Stimulated activated naive CD8-positive, alpha-beta T cell treated with anti-CD3 and anti-CD28 coated beads, Interleukin-15, Interleukin-2, amounts not matched to agents 100 U/mL and 50 U/mL, for 24 hours (primary cell): ENCODE data around the gene CASP8.
"Not testable (repeated sequence)": the region's sequence is repeated elsewhere in the genome, so short reads cannot be mapped to it uniquely, and the experiment has no call there.

Experiments
- ATAC-seq: fragments of 150-1000 bp; cut with Tn5 transposase; one replicate; pipeline ENCODE4 v1.10.0; 2021
- DNase-seq: peaks from one replicate; pipeline ENCODE4 v3.0.0; 2021

Gene CASP8

DNA sequence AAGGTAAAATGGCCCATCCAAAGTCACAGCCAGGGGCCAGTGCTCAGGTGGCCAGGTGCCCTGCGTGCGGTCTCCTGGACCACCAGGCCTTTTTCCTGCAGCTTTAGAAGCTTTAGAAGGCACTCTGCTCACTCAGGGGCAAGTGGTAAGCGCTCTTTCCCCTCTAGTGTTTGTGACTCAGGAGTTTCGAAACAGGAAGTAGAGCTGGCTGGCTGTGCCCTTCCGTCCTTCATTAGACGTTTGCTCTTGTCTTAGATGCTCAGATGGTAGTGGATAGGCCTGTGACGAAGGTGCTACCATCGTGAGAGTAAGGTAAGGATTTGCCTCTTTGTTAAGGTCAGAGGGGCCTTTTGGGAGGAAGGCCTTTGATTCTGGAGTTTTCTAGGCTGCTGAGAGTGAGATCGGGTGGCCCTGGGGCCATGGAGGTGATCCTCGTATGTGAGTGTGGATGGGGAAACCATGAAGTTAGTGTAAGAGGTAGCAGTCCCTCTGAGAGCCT is at the start of gene CASP8:
CASP8 (plus strand) TSS at position 235 of the 499 bp plus-strand sequence. CDS start 5,951 bp downstream, outside the sequence.
- peak; percentile 60 for ATAC-seq

DNA sequence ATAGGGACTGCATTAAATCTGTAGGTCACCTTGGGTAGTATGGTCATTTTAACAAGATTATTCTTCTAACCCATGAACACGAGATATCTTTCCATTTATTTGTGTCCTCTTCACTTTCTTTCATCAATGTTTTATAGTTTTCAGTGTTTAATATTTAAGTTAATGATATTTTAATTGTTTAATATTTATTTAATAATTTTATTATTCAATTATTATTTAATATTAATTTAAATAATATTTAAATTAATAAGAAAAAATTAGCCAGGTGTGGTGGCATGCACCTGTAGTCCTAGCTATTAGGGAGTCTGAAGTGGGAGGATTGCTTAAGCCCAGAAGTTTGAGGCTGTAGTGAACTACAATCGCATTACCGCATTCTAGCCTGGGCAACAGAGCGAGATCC is 44.4 kb upstream of the CASP8 start:
- ATAC-seq (no peak), DNase-seq (no peak)

More for the DNA sequence above, at the start of gene CASP8:
- peak; percentile 58 for DNase-seq

DNA sequence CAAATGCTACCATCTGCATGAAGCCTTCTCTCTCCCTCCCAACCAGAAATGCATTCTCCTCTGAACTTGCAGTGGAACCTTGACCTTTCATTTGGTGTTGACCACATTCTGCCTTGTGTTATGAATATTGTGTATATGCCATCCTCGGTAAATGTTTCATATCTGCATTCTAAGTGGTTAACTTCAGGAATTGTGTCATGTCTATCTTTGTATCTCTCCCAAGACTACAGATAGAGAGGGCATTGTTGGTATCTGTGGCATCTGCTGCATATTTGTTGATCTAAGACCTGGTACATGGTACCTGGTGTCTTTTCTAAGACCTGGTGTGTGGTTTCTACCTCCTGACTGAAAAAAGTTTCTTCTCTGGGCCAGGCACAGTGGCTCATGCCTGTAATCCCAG is 43.4 kb upstream of the CASP8 start:
- peak; percentile 33 for ATAC-seq
- no peak for DNase-seq

GRCh38 chr2:201218780-201219179 is 41.6 kb upstream of the CASP8 start:
- DNase-seq: no peak
- no peak for ATAC-seq

DNA sequence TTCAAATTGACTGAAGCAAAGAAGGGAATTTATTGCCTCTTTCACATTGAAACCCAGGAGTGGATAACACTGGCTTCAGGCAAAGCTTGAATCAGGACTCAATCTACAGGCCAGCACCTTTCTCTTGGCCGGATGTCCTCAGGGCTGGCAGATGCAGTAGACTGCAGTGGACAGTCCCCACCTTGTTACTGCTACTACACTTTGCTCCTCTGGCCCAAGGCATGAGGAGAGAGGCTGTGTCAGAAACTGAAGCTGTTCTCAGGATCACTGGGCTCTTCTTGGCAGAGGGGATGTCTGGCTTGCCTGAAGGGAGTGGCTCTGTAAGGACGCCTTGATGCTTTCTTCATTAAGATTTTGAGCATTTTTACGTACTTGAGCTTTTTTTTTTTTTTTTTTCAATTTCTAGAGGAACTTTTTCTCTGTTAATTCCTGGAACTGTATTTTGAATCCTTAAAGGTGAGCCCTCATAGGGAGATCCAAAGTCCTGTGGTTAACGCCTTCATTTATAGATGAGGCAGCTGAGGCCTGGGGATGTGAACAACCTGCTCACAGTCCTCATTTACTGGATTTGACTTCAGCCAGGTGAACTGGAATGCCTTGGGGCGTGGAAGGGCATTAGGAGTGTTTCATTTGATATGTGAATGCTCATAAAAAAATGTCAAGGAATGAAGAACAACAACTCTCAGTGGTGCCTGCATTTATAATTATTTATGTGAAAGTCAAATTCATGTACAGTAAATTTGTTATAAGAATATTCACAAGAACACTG is 40.8 kb upstream of the CASP8 start:
- ATAC-seq (no peak), DNase-seq (no peak)

- ATAC-seq (no peak), DNase-seq (no peak)
Measured at GRCh38 chr2:201220102-201220570, 40.2 kb upstream of the CASP8 start.

DNA sequence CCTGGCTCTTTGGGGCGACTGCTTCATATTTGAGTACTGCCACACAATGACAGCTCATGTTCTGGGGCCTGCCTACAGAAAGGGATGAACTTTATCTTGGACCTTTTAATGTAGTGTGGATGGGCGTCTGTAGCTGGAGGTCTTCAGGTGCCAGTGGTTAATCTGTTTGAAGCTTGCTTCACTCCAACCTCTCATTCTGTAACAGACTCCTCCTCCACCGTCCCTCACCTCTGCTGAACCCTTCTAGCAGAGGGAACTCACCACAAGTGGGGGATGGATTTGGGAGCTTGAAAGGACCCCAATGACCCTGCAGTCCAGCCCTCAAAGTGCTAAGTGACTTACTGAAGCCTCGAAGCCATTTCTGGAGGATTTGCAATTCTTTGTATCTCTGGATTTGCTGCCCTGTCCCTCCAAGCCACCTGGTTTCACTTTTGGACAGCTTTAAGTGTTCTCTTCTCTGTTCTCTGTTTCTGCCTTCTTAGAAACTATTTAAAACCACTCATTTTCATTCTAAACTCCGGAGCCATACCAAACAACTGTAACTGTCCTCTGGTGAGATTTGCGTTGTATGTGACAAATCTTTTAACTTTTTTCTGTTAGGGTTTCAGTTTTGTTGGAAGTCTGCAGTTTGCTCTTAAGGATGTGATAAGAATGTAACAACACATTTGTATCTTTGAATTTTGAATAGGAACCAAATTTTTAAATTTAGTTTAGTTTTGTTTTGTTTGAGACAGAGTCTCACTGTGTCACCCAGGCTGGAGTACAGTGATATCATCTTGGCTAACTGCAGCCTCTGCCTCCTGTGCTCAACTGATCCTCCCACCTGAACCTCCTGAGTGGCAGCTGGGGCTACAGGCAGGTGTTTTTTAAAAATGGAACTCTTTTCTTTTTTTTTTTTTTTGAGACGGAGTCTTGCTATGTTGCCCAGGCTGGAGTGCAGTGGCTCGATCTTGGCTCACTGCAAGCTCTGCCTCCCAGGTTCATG is 37.0 kb upstream of the CASP8 start:
- DNase-seq: no peak
- no peak for ATAC-seq

GRCh38 chr2:201228271-201228911 is 31.9 kb upstream of the CASP8 start:
- ATAC-seq: no peak

GRCh38 chr2:201228912-201229290 is 31.4 kb upstream of the CASP8 start:
- DNase-seq (no peak), ATAC-seq (no peak)

More at GRCh38 chr2:201228271-201228911, 31.9 kb upstream of the CASP8 start:
- no peak for DNase-seq

DNA sequence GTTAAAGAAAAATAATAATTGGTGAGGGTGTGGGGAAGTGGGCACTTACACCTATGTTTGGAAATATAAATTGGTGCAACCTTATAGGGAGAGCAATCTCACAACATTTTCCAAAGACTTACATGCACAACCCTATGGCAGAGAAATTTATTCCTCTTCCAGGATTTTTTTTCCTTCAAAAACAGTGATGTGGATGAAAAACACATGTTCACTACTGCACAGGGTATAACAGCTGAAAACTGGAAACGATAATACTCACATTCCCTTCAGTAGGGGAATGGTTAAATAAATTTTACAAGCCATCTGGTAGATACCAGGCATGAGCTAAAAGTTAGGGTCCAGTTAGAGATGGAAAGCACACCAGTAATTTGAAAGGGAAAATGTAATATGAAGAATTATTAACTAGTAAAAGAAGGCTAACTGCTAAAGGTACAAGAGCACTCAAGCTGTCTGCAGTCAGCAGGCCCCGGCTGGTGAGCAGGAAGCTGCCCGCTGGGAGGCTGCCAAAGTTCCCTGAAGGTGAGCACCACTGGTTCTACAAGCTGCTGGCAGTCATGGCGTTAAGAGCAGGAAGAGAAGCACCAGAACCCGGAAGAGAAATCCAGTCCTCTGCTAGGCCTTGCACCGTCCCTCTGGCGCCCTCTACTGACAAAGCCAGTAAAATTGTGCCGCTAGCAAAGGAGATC is 28.4 kb upstream of the CASP8 start:
- peak; percentile 96 for DNase-seq
- ATAC-seq: peak; percentile 63

- ATAC-seq (no peak), DNase-seq (no peak)
Measured at GRCh38 chr2:201232467-201232815, 27.9 kb upstream of the CASP8 start.

GRCh38 chr2:201233192-201233811 is 27.0 kb upstream of the CASP8 start:
- DNase-seq (peak; percentile 90), ATAC-seq (peak; percentile 97)

DNA sequence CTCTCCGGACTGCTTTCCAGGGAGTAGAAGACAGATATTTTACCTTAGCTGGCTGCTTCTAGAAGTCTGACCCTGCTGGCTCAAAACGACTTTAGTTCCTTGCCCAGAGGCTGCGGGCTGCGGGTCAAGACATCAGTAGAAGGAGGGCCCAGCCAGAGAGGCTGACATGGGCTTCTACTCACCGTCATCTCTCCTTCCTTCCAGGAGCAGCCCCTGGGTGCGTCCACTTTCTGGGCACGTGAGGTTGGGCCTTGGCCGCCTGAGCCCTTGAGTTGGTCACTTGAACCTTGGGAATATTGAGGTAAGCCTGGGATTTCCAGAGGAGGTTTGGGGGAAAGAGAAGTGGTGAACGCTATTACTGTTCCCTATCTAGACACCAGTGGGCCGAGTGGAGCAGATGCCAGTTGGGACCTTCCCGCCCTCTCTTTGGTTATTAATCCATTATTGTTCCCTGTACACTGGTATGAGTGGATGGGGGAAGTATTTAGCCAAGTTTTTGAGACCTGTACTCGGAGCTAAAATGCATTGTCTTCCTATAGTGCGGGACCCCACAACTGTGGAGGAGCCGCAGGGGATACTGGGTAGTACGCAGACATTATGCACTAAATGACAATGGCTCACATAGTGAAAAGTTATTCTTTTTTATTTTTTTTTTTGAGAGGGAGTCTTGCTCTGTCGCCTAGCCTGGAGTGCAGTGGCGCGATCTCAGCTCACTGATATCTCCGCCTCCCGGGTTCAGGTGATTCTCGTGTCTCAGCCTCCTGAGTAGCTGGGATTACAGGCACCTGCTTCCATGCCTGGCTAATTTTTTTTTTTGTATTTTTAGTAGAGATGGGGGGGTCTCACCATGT is 26.3 kb upstream of the CASP8 start:
- DNase-seq (peak; percentile 40), ATAC-seq (no peak)

GRCh38 chr2:201234663-201235135 is 25.6 kb upstream of the CASP8 start:
- ATAC-seq (no peak), DNase-seq (no peak)

DNA sequence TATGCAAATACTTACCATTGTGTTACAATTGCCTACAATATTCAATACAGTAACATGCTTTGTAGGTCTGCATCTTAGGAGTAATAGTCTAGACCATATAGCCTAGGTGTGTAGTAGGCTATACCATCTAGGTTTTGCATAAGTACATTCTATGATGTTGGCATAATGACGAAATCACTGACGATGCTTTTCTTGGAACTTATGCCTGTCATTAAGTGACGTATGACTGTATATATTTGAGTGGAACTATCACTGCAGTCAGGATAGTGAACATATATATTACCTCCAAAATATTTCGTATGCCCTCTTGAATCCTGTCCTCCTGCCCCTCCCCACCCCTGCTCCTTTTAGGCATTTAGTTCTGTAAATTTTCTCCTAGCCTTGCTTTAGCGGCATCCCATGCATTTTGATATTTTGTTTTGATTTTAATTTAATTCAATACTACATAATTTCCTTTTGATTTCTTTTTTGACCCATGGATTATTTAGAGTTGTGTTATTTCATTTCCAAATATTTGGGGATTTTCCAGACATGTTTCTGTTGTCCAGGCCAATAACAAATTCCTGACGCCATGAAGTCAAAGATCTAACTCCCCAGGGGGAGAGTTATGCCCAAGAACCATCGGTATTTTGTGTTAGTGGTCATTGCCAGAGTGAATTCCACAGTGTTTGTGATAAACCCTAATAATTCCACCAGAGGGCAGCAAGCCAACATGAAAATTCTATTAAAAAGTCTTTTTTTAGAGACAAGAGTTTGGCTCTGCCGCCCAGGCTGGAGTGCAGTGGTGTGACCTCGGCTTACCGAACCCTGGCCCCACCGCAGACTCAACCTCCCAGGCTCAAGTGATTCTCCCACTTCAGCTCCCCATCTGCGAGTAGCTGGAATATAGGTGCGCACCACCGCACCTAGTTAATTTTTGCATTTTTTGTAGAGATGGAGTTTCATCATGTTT is 24.2 kb upstream of the CASP8 start:
- peak; percentile 37 for DNase-seq
- ATAC-seq: no peak

DNA sequence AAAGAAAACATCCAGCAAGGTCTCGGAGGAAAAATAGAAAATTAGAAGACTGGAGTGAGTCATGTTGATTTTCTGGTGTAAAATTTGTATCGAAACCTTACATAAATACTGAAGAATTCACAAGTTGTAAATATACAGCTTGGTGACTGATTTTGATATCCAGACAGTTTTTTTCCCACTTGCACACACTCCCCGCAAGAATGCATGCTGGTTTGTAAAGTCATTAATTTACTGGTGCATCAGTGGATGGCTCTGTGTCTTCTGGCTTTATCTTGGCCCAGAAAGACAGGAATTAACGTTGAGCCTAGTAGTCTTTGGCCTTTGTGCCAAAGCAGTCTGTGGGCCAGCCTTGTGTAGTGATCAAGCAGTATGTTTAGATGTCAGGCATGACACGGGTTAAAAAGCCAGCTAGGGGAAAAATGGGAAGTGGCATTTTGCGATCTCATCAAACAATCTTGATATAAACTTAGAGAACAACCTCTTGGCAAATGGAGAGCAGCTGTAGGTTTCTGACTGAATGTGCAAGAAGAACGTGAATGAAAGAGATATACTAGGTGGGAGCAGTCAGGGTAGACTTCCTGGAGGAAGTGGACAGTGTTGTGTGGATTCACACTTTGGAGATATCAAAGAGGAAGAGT is 22.7 kb upstream of the CASP8 start:
- DNase-seq (no peak), ATAC-seq (no peak)

DNA sequence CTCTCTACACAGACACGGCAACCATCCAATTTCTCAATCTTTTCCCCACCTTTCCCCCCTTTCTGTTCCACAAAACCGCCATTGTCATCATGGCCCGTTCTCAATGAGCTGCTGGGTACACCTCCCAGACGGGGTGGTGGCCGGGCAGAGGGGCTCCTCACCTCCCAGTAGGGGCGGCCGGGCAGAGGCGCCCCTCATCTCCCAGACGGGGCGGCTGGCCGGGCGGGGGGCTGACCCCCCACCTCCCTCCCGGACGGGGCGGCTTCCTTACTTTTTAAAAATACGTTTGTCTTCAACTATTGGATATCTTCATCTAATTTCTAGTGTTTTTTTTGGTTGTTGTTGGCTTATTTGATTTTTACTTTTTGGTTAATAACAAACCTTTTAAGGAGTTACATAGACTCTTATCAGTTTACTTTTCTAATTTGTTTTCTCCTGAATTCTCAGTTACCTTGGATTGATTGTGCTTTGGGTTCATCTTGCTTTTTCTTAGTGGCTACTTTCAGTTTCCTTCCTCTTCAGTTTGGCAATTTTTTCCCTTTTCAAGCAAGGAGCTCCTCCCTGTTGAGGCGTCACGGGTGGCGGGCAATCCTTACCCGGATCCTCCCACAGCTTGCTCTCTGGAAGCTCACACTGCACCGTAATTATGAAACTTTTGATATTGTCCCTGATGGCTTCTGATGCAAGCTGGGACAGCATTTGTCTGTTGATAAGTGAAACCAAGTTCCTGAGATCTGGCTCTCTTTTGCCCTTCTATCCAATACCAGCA is 21.0 kb upstream of the CASP8 start:
- not testable (repeated sequence) for DNase-seq, ATAC-seq
